HEK293 (cell line): ENCODE results near the gene ZER1.

Experiments used
- GFI1B ChIP-seq: fragments of 450-650 bp; formaldehyde crosslinking; IDR thresholded peaks from 2 replicates; pipeline ENCODE4 v1.5.1; 2016; ENCODE audit warnings: missing biosample characterization, missing genetic modification characterization
- GLI2 ChIP-seq: fragments of 450-650 bp; formaldehyde crosslinking; IDR thresholded peaks from 2 replicates; pipeline ENCODE4; 2017; ENCODE audit warnings: missing biosample characterization, missing genetic modification characterization, low read depth, borderline replicate concordance
- GLI4 ChIP-seq: fragments of 450-650 bp; formaldehyde crosslinking; IDR thresholded peaks from 2 replicates; pipeline ENCODE4 v1.5.1; 2016; ENCODE audit warnings: missing biosample characterization, missing genetic modification characterization
- SP2 ChIP-seq: fragments of 450-650 bp; formaldehyde crosslinking; IDR thresholded peaks from 2 replicates; pipeline ENCODE4 v1.5.1; 2016; ENCODE audit warnings: missing biosample characterization, missing genetic modification characterization
- ZBTB7A ChIP-seq: fragments of 450-650 bp; formaldehyde crosslinking; IDR thresholded peaks from 2 replicates; pipeline ENCODE4 v1.5.1; 2016; ENCODE audit warnings: low read depth, missing biosample characterization, missing genetic modification characterization
- ZIC2 ChIP-seq: fragments of 450-650 bp; formaldehyde crosslinking; IDR thresholded peaks from 2 replicates; pipeline ENCODE4 v1.5.1; 2016; ENCODE audit warnings: missing biosample characterization, missing genetic modification characterization
- ZNF138 ChIP-seq: fragments of 450-650 bp; formaldehyde crosslinking; IDR thresholded peaks from 2 replicates; pipeline ENCODE4 v1.5.1; 2016; ENCODE audit warnings: missing biosample characterization, missing genetic modification characterization, borderline replicate concordance
- ZNF677 ChIP-seq: fragments of 450-650 bp; IDR thresholded peaks from 2 replicates; pipeline ENCODE4 v1.5.0; 2018; ENCODE audit warnings: missing biosample characterization, mild to moderate bottlenecking, missing genetic modification characterization, moderate library complexity
- ZNF837 ChIP-seq: fragments of 450-650 bp; formaldehyde crosslinking; IDR thresholded peaks from 2 replicates; pipeline ENCODE4 v1.5.1; 2016; ENCODE audit warnings: missing biosample characterization, missing genetic modification characterization
- ZSCAN5A ChIP-seq: fragments of 450-650 bp; formaldehyde crosslinking; IDR thresholded peaks from 2 replicates; pipeline ENCODE4 v1.5.1; 2016; ENCODE audit warnings: missing biosample characterization, missing genetic modification characterization
- TF ChIP-seq, protein P1 (sequence below): sonication (generic); formaldehyde crosslinking; IDR thresholded peaks from 2 replicates; pipeline ENCODE4 v1.8.1; 2022; ENCODE audit warnings: mild to moderate bottlenecking, moderate library complexity, missing genetic modification reagents
- TF ChIP-seq, protein P2 (sequence below): fragments of 450-650 bp; formaldehyde crosslinking; IDR thresholded peaks from 2 replicates; pipeline ENCODE4 v1.5.1; 2016; ENCODE audit warnings: missing biosample characterization, missing genetic modification characterization, low read depth
- TF ChIP-seq, protein P3 (sequence below): fragments of 450-650 bp; formaldehyde crosslinking; IDR thresholded peaks from 2 replicates; pipeline ENCODE4 v1.5.1; 2016; ENCODE audit warnings: missing biosample characterization, missing genetic modification characterization

- TF ChIP-seq, protein P1, sequence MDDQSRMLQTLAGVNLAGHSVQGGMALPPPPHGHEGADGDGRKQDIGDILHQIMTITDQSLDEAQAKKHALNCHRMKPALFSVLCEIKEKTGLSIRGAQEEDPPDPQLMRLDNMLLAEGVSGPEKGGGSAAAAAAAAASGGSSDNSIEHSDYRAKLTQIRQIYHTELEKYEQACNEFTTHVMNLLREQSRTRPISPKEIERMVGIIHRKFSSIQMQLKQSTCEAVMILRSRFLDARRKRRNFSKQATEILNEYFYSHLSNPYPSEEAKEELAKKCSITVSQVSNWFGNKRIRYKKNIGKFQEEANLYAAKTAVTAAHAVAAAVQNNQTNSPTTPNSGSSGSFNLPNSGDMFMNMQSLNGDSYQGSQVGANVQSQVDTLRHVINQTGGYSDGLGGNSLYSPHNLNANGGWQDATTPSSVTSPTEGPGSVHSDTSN (CRISPR knock-in tag): no peak
- no peak for TF ChIP-seq ZSCAN5A (tag by site-specific recombination)
- TF ChIP-seq GFI1B (tag by site-specific recombination): no peak
- TF ChIP-seq, protein P2, sequence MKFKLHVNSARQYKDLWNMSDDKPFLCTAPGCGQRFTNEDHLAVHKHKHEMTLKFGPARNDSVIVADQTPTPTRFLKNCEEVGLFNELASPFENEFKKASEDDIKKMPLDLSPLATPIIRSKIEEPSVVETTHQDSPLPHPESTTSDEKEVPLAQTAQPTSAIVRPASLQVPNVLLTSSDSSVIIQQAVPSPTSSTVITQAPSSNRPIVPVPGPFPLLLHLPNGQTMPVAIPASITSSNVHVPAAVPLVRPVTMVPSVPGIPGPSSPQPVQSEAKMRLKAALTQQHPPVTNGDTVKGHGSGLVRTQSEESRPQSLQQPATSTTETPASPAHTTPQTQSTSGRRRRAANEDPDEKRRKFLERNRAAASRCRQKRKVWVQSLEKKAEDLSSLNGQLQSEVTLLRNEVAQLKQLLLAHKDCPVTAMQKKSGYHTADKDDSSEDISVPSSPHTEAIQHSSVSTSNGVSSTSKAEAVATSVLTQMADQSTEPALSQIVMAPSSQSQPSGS: no peak
- no peak for TF ChIP-seq ZNF837 (tag by site-specific recombination)
- no peak for TF ChIP-seq SP2 (tag by site-specific recombination)
- TF ChIP-seq GLI4 (tag by site-specific recombination): no peak
- no peak for TF ChIP-seq ZNF677 (tag by site-specific recombination)
- no peak for TF ChIP-seq ZIC2 (tag by site-specific recombination)
- no peak for TF ChIP-seq ZBTB7A
- no peak for TF ChIP-seq GLI2 (tag by site-specific recombination)
- TF ChIP-seq, protein P3, sequence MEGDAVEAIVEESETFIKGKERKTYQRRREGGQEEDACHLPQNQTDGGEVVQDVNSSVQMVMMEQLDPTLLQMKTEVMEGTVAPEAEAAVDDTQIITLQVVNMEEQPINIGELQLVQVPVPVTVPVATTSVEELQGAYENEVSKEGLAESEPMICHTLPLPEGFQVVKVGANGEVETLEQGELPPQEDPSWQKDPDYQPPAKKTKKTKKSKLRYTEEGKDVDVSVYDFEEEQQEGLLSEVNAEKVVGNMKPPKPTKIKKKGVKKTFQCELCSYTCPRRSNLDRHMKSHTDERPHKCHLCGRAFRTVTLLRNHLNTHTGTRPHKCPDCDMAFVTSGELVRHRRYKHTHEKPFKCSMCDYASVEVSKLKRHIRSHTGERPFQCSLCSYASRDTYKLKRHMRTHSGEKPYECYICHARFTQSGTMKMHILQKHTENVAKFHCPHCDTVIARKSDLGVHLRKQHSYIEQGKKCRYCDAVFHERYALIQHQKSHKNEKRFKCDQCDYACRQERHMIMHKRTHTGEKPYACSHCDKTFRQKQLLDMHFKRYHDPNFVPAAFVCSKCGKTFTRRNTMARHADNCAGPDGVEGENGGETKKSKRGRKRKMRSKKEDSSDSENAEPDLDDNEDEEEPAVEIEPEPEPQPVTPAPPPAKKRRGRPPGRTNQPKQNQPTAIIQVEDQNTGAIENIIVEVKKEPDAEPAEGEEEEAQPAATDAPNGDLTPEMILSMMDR (tag by site-specific recombination): no peak
- no peak for TF ChIP-seq ZNF138 (tag by site-specific recombination)
Observed at GRCh38 chr9:128743421-128743820, 28.3 kb downstream of the ZER1 start.
